K562 (cell line): ENCODE data around the gene IL10. TPM values are rescaled to one million over a fixed set of nuclear protein-coding genes. Genes with fewer than 3 reads are reported as not detected.

Experiments used
- ATAC-seq: fragments of 200-7000 bp; cut with Tn5 transposase; 3 replicates; pipeline ENCODE4 v1.9.1; 2020; ENCODE audit warnings: moderate library complexity
- BruUV-seq: library from RNA; stranded (reverse); fragments of 400-500 nt; replicated peaks from 2 replicates; lab custom pipeline; 2021; lab: Mats Ljungman, UMichigan
- CTCF ChIA-PET: fragments of 300-600 bp; formaldehyde crosslinking; extraction: SDS; loops from one replicate; lab custom pipeline; 2021; ENCODE audit warnings: low intra/inter-chr PET ratio; lab: Yijun Ruan, JAX
- POLR2A ChIA-PET: fragments of 300-600, 350-650 bp; sonication (Branson Sonifier 250); formaldehyde crosslinking; extraction: SDS; loops from one replicate; lab custom pipeline; 2021; ENCODE audit warnings: antibody characterized with exemption, inconsistent platforms; lab: Yijun Ruan, JAX
- DNase-seq, 4 experiments: peaks; one replicate each; pipeline versions ENCODE4 v3.0.0 to v3.0.0-alpha.2; 2011 to 2018; ENCODE audit warnings: low spot score in 3 of 4, mixed read lengths in 3 of 4; ENCODE audit errors: extremely low read depth in 1 of 4
- FAIRE-seq: peaks from 2 replicates; lab custom pipeline; 2011; peaks lifted over from hg19 to GRCh38; lab: Jason Lieb, UNC
- H2AFZ ChIP-seq: 2 replicates; pipeline ENCODE4 v1.6.0; 2011; ENCODE audit warnings: low read depth, low read length, control low read depth, inconsistent platforms
- H3K27ac ChIP-seq: fragments of 200-600 bp; 3 replicates; pipeline ENCODE4 v1.8.0; 2011; ENCODE audit warnings: low read depth, mild to moderate bottlenecking, control low read depth, inconsistent platforms, low read length, moderate library complexity, mixed read lengths; ENCODE audit errors: extremely low read depth
- H3K27me3 ChIP-seq, 2 experiments: fragments of 300-600 bp in 1 of 2; 2 replicates in 1 of 2; 3 replicates in 1 of 2; pipeline versions ENCODE4 v1.6.0 to v1.8.0; 2011; ENCODE audit warnings: inconsistent platforms in 2 of 2, low read length in 2 of 2, mild to moderate bottlenecking in 1 of 2, mixed read lengths in 1 of 2, moderate library complexity in 1 of 2; ENCODE audit not compliant: control insufficient read depth in 2 of 2, insufficient read depth in 2 of 2
- H3K36me3 ChIP-seq: fragments of 300-600 bp; 3 replicates; pipeline ENCODE4 v1.8.0; 2011; ENCODE audit warnings: mild to moderate bottlenecking, low read length, inconsistent platforms; ENCODE audit not compliant: control insufficient read depth, insufficient read depth
- H3K4me1 ChIP-seq, 2 experiments: fragments of 200-600 bp in 1 of 2; replicated peaks in 1 of 2; 2 replicates in 1 of 2; 3 replicates in 1 of 2; pipeline versions ENCODE4 v1.5.1 to v1.8.0; 2011; ENCODE audit warnings: inconsistent platforms in 2 of 2, low read length in 2 of 2, mild to moderate bottlenecking in 1 of 2, mixed read lengths in 1 of 2, moderate library complexity in 1 of 2; ENCODE audit not compliant: control insufficient read depth in 2 of 2, insufficient read depth in 2 of 2
- H3K4me2 ChIP-seq: 2 replicates; pipeline ENCODE4 v1.6.1; 2011; ENCODE audit warnings: low read length, control low read depth, inconsistent platforms, mixed read lengths; ENCODE audit not compliant: insufficient read depth
- H3K4me3 ChIP-seq: fragments of 200-600 bp; sonication (generic), shearing (Covaris generic); 2 replicates; pipeline ENCODE4 v1.5.1; 2016; ENCODE audit warnings: control low read depth, inconsistent platforms
- H3K79me2 ChIP-seq: fragments of 200-600 bp; 3 replicates; pipeline ENCODE4 v1.8.0; 2011; ENCODE audit warnings: low read length, inconsistent platforms; ENCODE audit not compliant: control insufficient read depth, insufficient read depth
- H3K9ac ChIP-seq, 2 experiments: 2 replicates each; pipeline versions ENCODE4 v1.6.0 to v1.6.1; 2011; ENCODE audit warnings: low read depth in 2 of 2, low read length in 2 of 2, control low read depth in 1 of 2, inconsistent platforms in 1 of 2, mild to moderate bottlenecking in 1 of 2, mixed read lengths in 1 of 2; ENCODE audit not compliant: insufficient read depth in 1 of 2
- H3K9me1 ChIP-seq: one replicate; pipeline ENCODE4 v1.6.0; 2011; ENCODE audit warnings: inconsistent platforms, mild to moderate bottlenecking, low read length, moderate library complexity; ENCODE audit not compliant: control insufficient read depth, insufficient read depth
- H3K9me3 ChIP-seq: replicated peaks from 2 replicates; pipeline ENCODE4 v1.5.1; 2011; ENCODE audit warnings: low read depth, low read length, inconsistent platforms; ENCODE audit not compliant: control insufficient read depth, insufficient read depth
- H4K20me1 ChIP-seq: replicated peaks from 2 replicates; pipeline ENCODE4 v1.6.1; 2011; ENCODE audit warnings: low read length, inconsistent platforms, mixed read lengths; ENCODE audit not compliant: control insufficient read depth, insufficient read depth
- CBX1 ChIP-seq: sonication (generic); IDR thresholded peaks from 2 replicates; pipeline ENCODE4 v1.6.1; 2016; ENCODE audit warnings: antibody characterized with exemption, low read depth, mild to moderate bottlenecking
- ELF4 ChIP-seq: fragments of 450-650 bp; formaldehyde crosslinking; IDR thresholded peaks from 2 replicates; pipeline ENCODE4 v1.4.0; 2022; ENCODE audit warnings: missing genetic modification characterization
- FOXK1 ChIP-seq: sonication (generic); formaldehyde crosslinking; IDR thresholded peaks from 2 replicates; pipeline ENCODE4 v1.8.0; 2022; ENCODE audit warnings: missing genetic modification reagents, mild to moderate bottlenecking, borderline replicate concordance
- LCOR ChIP-seq: sonication (generic); formaldehyde crosslinking; IDR thresholded peaks from 2 replicates; pipeline ENCODE4 v1.8.0; 2022; ENCODE audit warnings: mild to moderate bottlenecking, missing genetic modification reagents
- LEF1 ChIP-seq: fragments of 450-650 bp; IDR thresholded peaks from 2 replicates; pipeline ENCODE4 v1.6.1; 2016; ENCODE audit warnings: mild to moderate bottlenecking
- MTF1 ChIP-seq: fragments of 250-450 bp; sonication (Bioruptor Pico); IDR thresholded peaks from 2 replicates; pipeline ENCODE4 v1.9.0; 2021; ENCODE audit warnings: moderate library complexity, mild to moderate bottlenecking, inconsistent platforms, borderline replicate concordance
- NCOA4 ChIP-seq: fragments of 450-650 bp; IDR thresholded peaks from 2 replicates; pipeline ENCODE4 v1.6.1; 2018; ENCODE audit warnings: mild to moderate bottlenecking; ENCODE audit not compliant: partially characterized antibody
- SAFB ChIP-seq: fragments of 200-400 bp; formaldehyde crosslinking; IDR thresholded peaks from 2 replicates; pipeline ENCODE4 v1.6.1; 2017; ENCODE audit warnings: low read depth, low read length, borderline replicate concordance
- ZBTB1 ChIP-seq: sonication (generic); formaldehyde crosslinking; IDR thresholded peaks from 2 replicates; pipeline ENCODE4 v1.8.1; 2023; ENCODE audit warnings: missing genetic modification reagents, low read depth, mild to moderate bottlenecking, borderline replicate concordance
- WGBS: fragments of 100-300 bp; shearing (Covaris generic); methylation state at CpG from one replicate; pipeline ENCODE4 v1.1.6; 2016; ENCODE audit warnings: low coverage, mixed read lengths; ENCODE audit not compliant: insufficient coverage; ENCODE audit errors: missing lambda C conversion rate; 5-methylcytosine and 5-hydroxymethylcytosine counted together
- in situ Hi-C: fragments of 300-500 bp; cut with MboI; formaldehyde crosslinking; loops from 4 replicates; pipeline ENCODE4 v1.15.0; 2018; ENCODE audit warnings: inconsistent platforms, mixed read lengths
- intact Hi-C: fragments of 100-400 bp; cut with micrococcal nuclease; formaldehyde crosslinking; loops from 2 replicates; pipeline ENCODE4 v1.14.2; 2022
- polyA plus RNA-seq, 8 experiments: library from polyadenylated mRNA; depleted of rRNA in 4 of 8; stranded (reverse) in 5 of 8; unstranded in 3 of 8; fragments of >200 nt; fragmentation: Nextera tagmentation in 2 of 8; fragmentation: Illumina TruSeq in 1 of 8; extraction: Ambion mirVana in 2 of 8; extraction: Trizol in 1 of 8; gene quantifications; 2 replicates each; pipeline versions ENCODE4 v1.2.1 to v1.2.3, GENCODE V29; 2011 to 2014; ENCODE audit warnings: inconsistent platforms in 1 of 8, missing spikeins in 1 of 8
- total RNA-seq, 7 experiments: library from RNA; depleted of rRNA in 6 of 7; stranded (reverse); fragments of >200 nt in 6 of 7; fragmentation: Illumina TruSeq in 2 of 7; extraction: Trizol in 2 of 7; gene quantifications; 2 replicates each; pipeline versions ENCODE4 v1.2.1 to v1.2.3, GENCODE V29; 2011 to 2021; ENCODE audit warnings: low replicate concordance in 1 of 7

The IL10 gene
- total and polyA plus RNA-seq, 9 of the 15 experiments (the other 6 are each of a cell fraction or from before 2014, with no cell fraction given), result 0.29 TPM; not detected in 8

DNA sequence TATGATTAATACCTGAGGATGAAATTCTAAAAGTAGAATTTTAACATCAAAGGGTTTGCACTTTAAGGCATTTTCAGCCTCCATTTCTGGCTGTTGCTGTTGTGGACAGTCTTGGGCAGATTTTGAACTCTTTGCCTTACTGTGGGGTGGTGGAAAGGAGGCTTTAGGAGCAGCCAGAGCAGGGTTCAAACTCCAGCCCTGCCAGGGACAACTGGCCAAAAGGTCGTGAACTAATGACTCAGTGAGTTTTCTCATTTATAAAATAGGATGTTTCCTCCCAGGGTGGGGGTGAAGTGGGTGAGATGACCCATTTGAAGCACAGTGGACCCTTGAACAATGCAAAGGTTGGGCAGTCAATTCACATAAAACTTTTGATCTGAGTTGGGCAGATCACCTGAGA is 50.8 kb downstream of the IL10 start:
- BruUV-seq, result no TSS peak
- DNase-seq (no peak), FAIRE-seq (no peak), ATAC-seq (no peak)
- Histone ChIP-seq H3K27me3 (no peaks in the 10 kb centered on the region), H3K4me3 (no peak overlapping the region), H3K79me2 (peaks cover 75% of the 10 kb centered on the region), H3K4me1 (peaks cover 38 to 47% of the 10 kb centered on the region in 2 experiments), H2AFZ (no peak overlapping the region), H3K4me2 (no peak overlapping the region), H4K20me1 (peaks cover 32% of the 10 kb centered on the region), H3K9ac (no peak overlapping the region), H3K9me1 (peaks cover 9% of the 10 kb centered on the region), H3K9me3 (no peaks in the 10 kb centered on the region), H3K27ac (no peak overlapping the region), H3K36me3 (no peaks in the 10 kb centered on the region)
- TF ChIP-seq FOXK1 (CRISPR knock-in tag) (no peak), CBX1 (no peak), ZBTB1 (CRISPR knock-in tag) (no peak), NCOA4 (no peak), ELF4 (CRISPR knock-in tag) (no peak), SAFB (no peak), MTF1 (CRISPR knock-in tag) (no peak), LEF1 (no peak), LCOR (no peak)
- WGBS, result 42% methylated on average over 1 of the region's 1 CpG
- in situ Hi-C loops (no loop called here), intact Hi-C loops (no loop called here)
- CTCF ChIA-PET, result no interaction called here
- POLR2A ChIA-PET, result interaction anchor here (0.7 to 0.8 kb wide), 2 partner anchors 9 to 39 kb away, joined by 3 read pairs; no protein-coding TSS in a partner anchor
